ENCODE measurements around the gene PARD6G.

- TF ChIP-seq POLR2A (IDR thresholded peaks at IDR 0.05) = no peak
- TF ChIP-seq CTCF (IDR thresholded peaks at IDR 0.05) = no peak
Observed at GRCh38 chr18:80132180-80132812, 115.0 kb downstream of the PARD6G start.

Measured in thyroid gland (tissue), 4 donors.